Activated CD8-positive, alpha-beta memory T cell treated with anti-CD3 and anti-CD28 coated beads, Interleukin-2, amount 50 U/mL, for 1 hour (primary cell): ENCODE measurements around the gene SIX2.

Experiments
- DNase-seq: peaks from one replicate; pipeline ENCODE4 v3.0.0-alpha.2; 2020; ENCODE audit errors: extremely low read depth

The SIX2 gene

DNA sequence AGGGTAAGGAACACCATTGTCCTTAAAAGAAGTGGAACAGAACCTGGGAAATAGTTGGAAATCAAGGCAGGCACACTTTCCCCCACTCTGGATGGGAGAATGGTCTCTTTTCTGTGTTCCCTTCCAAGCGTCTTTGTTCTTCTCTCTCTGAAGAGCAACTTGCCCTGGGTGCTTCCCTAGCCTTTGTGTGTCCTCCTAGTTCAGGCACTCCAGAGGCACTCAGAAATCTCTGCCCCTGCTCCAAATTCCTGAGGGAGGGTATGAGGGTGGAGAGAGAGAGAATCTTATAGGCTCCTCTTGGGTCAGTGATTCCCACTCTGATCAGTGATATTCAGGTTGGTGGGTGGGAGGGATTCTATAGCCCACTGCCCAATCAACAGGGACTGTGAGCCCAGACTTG is 8.8 kb upstream of the SIX2 start:
- no peak for DNase-seq

DNA sequence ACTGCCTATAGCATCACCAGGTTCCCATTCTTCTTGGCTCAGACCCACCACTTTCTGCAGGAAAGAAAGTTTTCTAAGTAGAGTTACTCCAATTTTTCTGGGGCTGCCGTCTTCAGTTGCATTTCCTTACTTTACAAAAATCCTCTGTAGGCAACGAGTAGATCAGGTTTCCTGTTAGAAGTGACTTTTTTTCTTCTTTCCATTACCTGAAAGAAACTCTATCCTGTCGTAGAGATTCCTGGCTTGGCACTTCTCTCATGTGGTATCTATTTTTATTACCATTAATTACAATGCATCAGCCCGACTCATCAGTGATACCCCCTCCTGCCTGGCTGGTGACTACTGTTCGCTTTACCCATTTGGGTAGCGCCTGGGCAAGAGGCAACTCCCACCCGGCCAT is 5.6 kb upstream of the SIX2 start:
- no peak for DNase-seq

DNA sequence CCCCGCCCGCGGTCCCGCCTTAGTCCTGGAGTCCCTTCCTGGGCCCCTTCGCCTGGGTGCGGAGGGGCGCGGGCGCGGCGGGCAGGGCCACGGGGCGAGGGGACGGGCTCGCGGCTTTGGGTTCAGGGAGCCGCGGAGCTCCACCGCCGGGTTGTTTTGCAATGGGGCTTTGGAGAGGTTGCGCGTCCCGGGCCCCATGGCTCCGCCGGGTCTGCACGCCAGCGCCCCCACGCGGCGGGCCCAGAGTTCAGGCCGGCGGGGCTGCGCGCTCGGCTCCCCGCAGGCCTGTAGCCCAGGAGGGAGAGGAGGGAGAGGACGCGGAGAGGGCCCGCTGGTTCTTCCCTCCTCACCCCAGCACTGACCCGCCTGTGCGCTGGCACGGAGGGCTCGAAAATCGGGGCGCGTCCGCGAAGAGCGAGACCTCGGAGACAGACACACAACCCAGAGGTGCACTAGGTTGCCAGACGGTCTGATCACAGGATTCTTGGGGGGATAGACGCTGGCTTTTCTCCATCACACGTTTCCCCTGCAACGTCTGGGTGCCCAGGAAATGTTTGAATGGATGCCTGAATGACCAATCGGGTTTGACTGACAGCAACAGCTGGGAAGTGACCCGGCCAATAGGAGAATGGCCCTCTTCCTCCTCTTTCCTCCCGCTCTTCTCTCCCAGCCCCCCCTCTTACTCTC is 4.9 kb upstream of the SIX2 start:
- no peak for DNase-seq

DNA sequence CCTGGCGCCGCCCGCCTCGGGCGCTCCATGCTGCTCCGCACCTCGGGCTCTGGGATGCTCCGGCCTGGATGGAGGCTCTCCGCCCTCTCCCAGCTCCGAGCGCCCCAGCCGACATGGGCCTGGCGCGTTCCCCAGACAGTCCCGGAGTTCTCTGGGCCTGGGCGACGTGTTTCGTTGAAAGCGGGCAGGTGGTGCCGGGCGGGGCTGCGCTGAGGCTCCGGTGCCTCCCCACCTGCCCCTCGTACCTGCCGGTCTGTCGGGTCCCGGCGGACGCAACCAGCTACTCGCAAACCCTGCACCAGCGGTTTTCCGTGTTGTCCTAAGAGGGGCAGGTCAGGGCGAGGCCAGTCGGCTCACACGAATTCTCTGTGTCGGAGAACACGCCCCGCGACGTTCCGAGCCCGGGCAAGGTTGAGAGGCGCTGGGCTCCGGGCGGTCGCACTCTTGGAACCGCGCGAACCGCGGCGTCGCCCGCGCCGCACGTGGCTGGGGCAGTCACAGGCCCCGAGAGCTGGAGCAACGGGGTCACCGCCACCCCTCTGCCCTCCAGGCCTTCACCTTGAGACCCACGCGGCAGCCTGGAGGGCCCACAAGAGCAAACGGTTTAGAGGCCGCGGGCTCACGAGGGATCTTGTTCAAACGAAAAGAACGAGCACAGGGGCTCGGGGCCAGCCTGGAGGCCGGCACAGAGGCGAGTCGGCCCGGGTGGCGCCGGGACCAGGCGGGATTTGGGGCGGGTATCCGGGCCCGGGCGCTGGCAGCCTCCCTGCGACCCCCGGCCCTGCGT is 4.2 kb upstream of the SIX2 start:
- no peak for DNase-seq

GRCh38 chr2:45012733-45013132 is 3.5 kb upstream of the SIX2 start:
- DNase-seq = no peak

- no peak for DNase-seq
Measured at GRCh38 chr2:45011621-45012602, 2.7 kb upstream of the SIX2 start.

DNA sequence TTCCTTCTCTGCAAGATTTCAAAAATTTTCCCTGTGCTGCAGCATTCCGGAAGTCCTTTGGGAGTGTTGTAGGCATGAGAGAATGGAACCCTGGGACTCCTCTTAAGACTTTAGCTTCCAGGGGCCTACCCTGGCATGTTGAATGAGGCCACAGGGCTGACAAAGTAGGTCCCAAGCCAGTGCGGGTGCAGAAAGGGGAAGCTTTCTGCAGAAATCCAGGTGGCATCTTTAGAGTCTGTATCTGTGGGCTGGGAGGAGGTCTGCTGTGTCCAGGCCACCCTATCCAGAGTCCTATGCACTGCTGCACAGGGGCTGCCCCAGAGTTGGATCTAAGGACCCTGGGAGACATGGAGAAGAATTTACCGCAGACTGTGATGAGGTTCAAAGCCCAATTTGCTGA is 1.9 kb upstream of the SIX2 start:
- no peak for DNase-seq

GRCh38 chr2:45010702-45011012 is 1.4 kb upstream of the SIX2 start:
- no peak for DNase-seq

DNA sequence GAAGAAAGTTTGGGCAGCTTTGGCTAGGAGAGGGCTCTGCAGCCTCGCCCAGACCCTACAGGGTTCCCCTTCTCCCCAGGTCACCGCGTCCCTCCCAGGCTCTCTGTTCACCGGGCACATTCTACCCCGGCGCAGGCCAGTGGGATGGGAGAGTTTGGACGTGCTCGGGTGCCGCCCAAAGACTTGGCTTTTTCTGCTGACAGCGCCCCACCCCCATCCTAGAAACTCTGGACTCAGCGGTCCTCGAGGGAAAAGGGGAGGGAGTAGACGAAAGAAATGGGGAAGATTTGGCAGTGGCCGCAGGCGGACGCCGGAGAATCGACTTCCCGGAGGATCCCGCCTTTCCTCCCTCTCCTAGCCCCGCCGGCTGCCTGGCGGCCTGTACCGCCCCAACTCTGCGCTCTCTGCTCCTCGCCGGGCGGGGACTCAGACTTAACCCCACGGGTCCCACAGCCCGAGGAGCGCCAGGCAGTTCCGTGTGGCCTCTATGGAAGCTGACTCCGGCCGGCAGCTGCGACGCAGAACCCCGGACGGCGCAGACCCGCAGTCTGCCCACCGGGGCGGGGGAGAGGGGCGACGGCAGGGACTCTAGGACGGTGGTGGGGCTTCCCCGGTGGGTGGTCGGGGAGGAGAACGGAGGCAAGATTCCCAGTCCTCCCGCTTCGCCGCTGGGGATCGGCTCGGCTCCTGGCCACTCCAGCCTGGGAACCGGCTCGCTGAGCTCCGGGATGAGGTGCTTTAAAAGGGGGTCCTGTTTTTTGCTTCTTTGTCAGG is 863 bp upstream of the SIX2 start:
- DNase-seq = no peak

DNA sequence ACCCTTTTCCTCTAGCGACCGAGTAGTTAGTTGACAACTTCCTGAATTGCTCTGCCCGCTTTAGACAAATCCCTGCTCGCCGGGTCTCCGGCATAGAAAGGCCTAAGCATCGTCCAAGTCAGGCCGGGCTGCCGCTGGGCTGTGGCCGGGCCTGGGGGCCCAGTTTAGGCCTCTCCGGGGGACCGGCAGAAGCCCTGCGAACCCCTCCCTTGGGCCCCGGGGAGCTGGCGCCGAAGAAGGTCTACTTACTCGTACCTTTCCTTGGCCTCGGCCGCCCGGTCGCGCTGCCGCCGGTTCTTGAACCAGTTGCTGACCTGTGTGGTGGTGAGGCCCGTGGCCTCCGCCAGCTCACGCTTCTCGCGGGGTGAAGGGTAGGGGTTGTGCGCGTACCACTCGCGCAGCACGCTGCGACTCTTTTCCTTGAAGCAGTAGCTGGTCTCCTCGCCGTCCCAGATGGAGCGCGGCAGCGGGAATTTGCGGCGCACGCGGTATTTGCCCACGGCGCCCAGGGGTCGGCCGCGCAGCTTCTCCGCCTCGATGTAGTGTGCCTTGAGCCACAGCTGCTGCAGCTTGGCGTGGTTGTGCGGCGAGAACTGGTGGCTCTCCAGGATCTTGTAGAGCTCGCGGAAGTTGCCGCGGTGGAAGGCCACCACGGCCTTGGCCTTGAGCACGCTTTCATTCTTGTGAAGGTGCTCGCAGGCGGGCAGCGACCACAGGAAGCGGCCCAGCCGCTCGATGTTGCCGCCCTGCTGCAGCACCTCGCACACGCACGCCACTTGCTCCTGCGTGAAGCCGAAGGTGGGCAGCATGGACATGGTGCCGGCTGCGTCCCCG is 739 bp downstream of the SIX2 start:
- no peak for DNase-seq

GRCh38 chr2:45007961-45008295 is 1.3 kb downstream of the SIX2 start:
- DNase-seq = no peak

DNA sequence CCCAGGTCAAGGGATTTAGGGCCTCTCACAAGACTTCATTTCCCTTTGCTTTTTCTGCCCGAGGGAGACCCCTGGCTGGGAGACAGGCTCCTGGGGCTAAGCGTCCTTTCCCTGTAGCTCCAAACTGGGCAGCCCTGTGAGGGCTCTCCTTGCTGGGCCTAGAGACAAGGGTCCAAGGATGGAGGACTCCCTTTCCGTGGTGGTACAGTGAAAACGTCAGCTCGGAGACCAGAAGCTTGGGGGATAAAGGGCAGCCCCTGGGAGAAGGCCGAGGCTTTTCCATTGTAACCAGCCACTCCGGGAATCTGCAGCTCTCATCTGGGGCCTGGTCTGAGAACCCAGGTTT is 2.3 kb downstream of the SIX2 start:
- no peak for DNase-seq

- DNase-seq = no peak
Measured at GRCh38 chr2:45006041-45006941, 3.0 kb downstream of the SIX2 start.

DNA sequence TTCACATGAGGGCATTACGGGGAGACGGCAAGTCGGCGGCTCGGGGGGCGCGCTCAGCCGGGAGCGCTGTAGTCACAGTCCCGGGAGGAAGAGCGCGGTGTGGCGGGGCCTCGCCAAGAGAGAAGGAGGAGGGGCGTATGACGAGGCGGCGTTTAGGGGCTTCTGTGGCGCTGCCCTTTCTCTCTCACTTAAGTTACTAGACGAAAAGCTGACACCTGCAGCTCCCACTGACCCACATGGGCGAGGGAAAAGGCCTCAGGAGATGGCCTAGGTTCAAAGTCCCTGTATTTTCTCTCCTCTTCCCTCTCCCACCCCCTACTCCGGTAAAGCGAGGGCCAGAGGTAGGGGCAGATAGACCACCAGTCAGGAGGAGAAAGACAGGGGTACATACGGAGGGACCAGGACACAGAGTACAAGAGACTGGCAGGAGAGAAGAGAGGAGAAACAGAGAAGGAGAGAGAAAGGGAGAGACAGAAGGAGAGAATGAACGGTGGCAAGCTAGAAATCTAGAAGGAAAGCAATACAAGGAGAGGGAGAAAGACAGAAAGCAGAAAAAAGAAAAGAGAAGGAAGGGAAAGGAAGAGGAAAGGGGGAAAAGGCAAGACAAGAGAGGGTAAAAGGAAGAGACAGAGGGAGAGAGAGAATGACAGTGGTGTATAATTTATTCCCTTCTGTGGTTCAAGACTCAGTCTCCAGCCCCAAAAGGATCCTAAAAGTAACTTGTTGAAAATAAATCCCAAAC is 3.8 kb downstream of the SIX2 start:
- DNase-seq = no peak

DNA sequence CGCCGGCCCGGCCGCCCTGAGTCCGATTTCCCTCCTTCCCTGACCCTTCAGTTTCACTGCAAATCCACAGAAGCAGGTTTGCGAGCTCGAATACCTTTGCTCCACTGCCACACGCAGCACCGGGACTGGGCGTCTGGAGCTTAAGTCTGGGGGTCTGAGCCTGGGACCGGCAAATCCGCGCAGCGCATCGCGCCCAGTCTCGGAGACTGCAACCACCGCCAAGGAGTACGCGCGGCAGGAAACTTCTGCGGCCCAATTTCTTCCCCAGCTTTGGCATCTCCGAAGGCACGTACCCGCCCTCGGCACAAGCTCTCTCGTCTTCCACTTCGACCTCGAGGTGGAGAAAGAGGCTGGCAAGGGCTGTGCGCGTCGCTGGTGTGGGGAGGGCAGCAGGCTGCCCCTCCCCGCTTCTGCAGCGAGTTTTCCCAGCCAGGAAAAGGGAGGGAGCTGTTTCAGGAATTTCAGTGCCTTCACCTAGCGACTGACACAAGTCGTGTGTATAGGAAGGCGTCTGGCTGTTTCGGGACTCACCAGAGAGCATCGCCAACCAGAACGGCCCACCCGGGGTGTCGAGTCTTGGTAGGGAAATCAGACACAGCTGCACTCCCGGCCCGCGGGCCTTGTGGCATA is 4.6 kb downstream of the SIX2 start:
- no peak for DNase-seq

- no peak for DNase-seq
Measured at GRCh38 chr2:45003579-45004551, 5.4 kb downstream of the SIX2 start.

- DNase-seq = no peak
Measured at GRCh38 chr2:45002686-45003085, 6.6 kb downstream of the SIX2 start.
